Suppressor macrophage treated with lipopolysaccharide for 1 hour (primary cell): ENCODE measurements around the gene NOTCH1.

Experiments used
- DNase-seq, 3 donors: peaks; one replicate each; pipeline ENCODE4 v3.0.0-alpha.2; 2020 to 2022

NOTCH1 gene

DNA sequence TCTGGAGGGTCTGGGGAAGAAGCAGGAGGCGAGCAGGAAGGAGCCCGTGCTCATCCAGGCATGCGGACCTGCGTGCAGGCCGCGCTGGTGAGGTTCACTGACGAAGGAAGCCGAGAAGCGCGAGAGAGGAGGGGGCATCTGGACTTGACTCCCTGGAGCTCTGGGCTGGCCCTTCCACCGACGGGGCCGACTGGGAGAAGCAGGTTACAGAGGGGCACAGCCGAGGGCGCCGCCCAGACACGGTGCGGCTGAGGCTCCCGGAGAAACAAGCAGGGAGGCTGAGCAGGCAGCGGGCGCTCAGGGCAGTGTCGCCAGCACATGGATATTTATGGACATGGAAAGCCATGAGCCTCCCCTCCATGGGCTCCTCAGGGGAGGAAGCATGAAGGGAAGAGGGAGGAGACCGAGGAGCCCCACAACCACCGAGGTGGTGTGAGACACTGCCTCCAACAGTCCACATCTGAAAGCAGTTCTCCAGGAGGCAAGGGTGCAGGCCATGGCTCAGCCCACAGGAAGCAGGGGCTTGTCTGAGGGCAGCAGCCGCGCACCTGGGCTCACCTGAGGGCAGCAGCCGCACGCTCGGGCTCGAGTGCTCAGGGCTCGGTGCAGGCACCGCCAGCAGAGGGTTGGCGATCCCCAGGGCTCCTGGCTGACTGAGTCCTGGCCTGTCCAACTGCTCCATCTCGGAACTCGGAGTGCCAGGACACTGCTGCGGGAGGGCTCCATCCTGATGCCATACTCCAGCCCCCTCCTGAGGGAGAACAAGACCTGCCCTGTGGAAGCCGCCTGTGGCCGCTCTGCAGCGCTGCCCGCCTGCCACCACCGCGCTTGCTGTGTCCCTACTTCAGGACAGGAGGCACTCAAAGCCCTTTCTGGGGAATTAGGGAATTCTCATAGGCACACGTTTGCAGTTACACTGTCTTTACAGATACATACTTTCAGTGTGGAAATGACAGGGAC is 90.5 kb downstream of the NOTCH1 start:
- DNase-seq = no peak

DNA sequence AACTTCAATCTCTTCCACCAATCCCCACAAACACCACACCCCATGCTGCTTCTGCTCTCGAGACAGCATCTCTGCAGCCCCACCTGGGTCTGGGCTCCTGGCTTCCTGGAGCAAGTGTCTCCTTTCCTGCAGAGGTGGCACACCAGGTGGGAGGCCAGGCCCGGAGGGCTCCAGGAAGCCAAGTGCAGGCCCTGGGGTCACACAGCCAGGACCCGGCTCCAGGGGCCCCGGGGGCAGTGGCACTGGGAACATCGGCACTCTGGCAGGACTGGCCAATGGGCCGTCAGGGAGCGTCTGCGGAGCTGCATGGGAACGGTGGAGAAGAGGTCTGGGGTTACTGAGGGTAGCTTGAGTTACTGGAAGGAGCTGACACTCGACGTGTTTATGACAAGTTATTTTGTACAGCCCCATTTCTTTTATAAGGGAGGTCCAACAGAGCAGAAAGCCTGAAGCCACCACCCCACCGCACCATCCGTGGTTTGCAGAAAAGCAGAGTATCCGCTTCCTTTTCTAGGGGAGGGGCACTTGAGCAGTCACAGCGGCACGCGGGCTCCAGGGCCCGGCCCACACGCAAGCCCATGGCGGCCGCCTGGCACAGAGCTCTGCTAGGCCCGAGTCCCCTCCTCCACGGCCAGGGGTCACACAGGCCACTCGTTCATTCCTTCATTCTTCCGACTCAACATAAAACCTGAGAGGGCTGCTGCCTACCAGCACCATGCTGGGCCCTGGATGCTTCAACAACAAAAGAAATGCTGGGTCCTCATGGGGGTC is 91.6 kb downstream of the NOTCH1 start:
- DNase-seq = no peak

DNA sequence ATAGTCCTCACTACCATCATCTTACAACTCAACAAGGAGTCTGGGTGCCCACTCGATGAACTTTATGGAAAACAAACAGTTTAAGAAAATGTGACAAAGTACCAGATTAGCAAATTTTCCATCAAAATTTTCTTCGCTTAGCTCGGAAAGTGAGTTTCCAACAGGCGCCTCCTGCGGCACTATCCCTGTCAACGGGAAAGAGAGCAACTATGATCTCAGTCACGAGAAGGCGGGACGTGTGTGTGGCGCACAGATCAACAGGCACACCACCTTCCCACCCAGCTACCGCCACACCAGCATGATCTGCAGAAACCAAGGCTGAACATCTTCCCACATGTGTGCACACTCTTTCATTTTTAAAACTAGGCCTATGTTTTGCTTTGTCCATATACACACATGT is 92.5 kb downstream of the NOTCH1 start:
- no peak for DNase-seq

DNA sequence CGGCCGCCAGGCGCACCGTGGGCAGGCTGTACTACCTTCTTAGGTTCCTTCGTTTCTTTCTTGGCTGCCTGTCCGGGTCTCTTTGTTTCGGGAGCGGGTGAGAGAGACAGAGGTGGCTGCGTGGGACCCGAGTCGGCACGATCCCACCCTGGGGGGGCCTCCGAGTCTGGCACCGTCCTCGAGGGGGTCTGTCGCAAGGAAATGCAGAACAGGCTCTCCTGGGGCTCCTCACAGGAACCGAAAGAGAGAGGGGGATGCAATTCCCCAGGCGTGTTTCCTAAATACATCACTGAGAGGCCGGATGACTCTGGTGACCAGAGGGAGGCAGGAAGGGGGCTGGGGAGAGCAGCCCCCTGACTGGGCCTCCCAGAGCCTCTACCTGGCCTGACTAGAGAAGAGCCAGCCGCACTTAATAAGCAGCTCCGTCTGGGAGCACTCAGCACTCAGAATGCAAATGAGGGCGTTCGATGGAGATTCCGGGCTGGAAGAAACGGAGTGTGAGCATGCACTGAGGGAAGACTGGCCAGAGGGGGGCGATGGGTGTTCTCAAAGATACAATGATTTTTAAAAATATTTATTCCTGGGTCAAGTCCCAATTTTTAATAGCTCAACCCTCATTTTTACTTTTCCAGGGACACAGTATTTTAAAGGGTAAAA is 94.5 kb downstream of the NOTCH1 start:
- DNase-seq = no peak

DNA sequence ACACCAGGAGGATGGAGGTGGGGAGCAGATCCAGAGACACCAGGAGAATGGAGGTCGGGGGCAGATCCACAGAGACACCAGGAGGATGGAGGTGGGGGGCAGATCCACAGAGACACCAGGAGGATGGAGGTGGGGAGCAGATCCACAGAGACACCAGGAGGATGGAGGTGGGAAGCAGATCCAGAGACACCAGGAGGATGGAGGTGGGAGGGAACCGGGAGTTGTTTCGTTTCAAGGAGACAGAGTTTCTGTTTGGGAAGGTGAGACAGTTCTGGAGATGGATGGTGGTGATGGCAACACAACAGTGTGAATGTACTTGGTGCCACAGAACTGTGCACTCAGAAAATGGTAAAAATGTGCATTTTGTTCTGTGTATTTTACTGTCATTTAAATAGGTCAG is 97.2 kb downstream of the NOTCH1 start:
- no peak for DNase-seq

DNA sequence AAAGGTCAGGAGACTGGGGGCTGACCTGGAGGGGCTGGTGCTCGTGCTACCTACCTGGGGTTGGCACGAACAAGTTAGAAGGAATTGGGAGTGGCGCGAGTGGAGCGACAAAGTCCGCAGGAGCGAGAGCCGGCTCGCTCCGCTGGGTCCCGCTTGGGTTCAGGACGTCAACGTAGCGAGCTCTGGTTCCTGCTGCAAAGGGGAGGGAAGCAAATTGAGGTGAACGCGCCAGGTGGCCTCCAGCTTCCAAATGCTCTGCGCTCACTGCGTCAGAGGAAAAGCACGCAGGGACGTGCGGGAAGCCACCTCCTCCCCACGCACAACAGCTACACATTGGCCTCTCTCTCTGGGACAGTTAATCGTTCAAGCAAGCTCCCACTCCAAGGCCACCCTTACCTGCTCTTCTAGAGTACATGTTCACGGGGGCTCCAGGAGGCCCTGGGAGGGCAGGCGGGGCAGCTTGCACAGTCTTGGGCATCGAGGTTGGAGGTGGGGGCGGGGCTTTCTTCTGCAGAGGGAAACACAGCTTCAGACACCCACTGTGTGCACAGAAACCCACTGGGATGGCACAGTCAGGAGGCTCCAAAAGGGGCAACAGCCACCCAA is 98.6 kb downstream of the NOTCH1 start:
- no peak for DNase-seq

DNA sequence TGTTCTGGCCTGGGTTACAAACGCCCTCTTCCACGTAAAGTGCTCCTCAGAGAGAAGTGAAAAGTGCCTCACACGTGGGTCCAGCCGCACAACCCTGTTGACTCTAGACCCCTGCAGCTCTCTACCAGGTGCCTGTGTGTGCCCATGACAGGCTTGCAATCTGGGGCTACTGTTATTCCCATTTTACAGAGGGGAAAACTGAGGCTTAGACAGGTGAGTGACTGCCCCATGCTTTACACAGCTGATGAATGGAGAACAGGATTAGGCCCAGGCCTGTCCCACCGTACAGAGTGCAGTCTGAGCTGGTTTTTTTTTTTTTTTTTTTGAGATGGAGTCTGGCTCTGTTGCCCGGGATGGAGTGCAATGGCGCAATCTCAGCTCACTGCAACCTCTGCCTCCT is 100.0 kb downstream of the NOTCH1 start:
- DNase-seq = no peak
